SK-N-SH (cell line): ENCODE measurements around the gene C20orf96. TPM values are rescaled to one million over a fixed set of nuclear protein-coding genes. Genes with fewer than 3 reads are reported as not detected.

Source experiments
- CTCF ChIA-PET: fragments of 300-600, 350-600 bp; formaldehyde crosslinking; extraction: SDS; loops from one replicate; lab custom pipeline; 2021; lab: Yijun Ruan, JAX
- POLR2A ChIA-PET: fragments of 350-600 bp; sonication (Branson Sonifier 250); formaldehyde crosslinking; extraction: SDS; loops from one replicate; lab custom pipeline; 2020; ENCODE audit warnings: antibody characterized with exemption, inconsistent platforms; lab: Yijun Ruan, JAX
- DNase-seq: peaks from one replicate; pipeline ENCODE4 v3.0.0; 2012
- H2AFZ ChIP-seq: fragments of 200-600 bp; sonication (generic); 2 replicates; pipeline ENCODE4 v1.8.1; 2016; ENCODE audit warnings: antibody characterized with exemption, mild to moderate bottlenecking, low read depth
- H3F3A ChIP-seq: fragments of 200-600 bp; sonication (generic); replicated peaks from 2 replicates; pipeline ENCODE3; 2016; ENCODE audit warnings: antibody characterized with exemption, mild to moderate bottlenecking; ENCODE audit not compliant: insufficient read depth
- H3K27ac ChIP-seq, 2 experiments: fragments of 200-500 bp in 1 of 2; fragments of 200-600 bp in 1 of 2; sonication (Bioruptor generic) in 1 of 2; sonication (generic), shearing (Covaris generic) in 1 of 2; 2 replicates each; pipeline versions ENCODE4 v1.5.1 to v1.6.1; 2014 to 2016; ENCODE audit warnings: low read depth in 2 of 2, inconsistent platforms in 1 of 2, low read length in 1 of 2, mild to moderate bottlenecking in 1 of 2, mixed read lengths in 1 of 2
- H3K27me3 ChIP-seq: fragments of 200-600 bp; sonication (generic), shearing (Covaris generic); 2 replicates; pipeline ENCODE4 v1.6.1; 2016; ENCODE audit warnings: mixed run types; ENCODE audit not compliant: insufficient read depth
- H3K36me3 ChIP-seq, 2 experiments: fragments of 200-500 bp in 1 of 2; fragments of 200-600 bp in 1 of 2; sonication (Bioruptor generic) in 1 of 2; sonication (generic) in 1 of 2; replicated peaks in 1 of 2; 2 replicates each; pipeline versions ENCODE3 to v1.5.1; 2014 to 2016; ENCODE audit warnings: low read length in 1 of 2, mild to moderate bottlenecking in 1 of 2; ENCODE audit not compliant: insufficient read depth in 2 of 2, control insufficient read depth in 1 of 2
- H3K4me1 ChIP-seq, 2 experiments: fragments of 200-500 bp in 1 of 2; fragments of 200-600 bp in 1 of 2; sonication (Bioruptor generic) in 1 of 2; sonication (generic), shearing (Covaris generic) in 1 of 2; 2 replicates each; pipeline versions ENCODE4 v1.5.1 to v1.6.1; 2014 to 2016; ENCODE audit warnings: low read depth in 1 of 2, low read length in 1 of 2, mixed run types in 1 of 2; ENCODE audit not compliant: insufficient read depth in 2 of 2, control insufficient read depth in 1 of 2
- H3K4me2 ChIP-seq: fragments of 200-600 bp; sonication (generic), shearing (Covaris generic); 2 replicates; pipeline ENCODE4 v1.6.1; 2017; ENCODE audit warnings: mixed run types
- H3K4me3 ChIP-seq, 2 experiments: fragments of 200-500 bp in 1 of 2; fragments of 200-600 bp in 1 of 2; sonication (Bioruptor generic) in 1 of 2; sonication (generic), shearing (Covaris generic) in 1 of 2; 2 replicates each; pipeline versions ENCODE4 v1.5.1 to v1.8.1; 2014 to 2016; ENCODE audit warnings: low read depth in 2 of 2, inconsistent platforms in 1 of 2, low read length in 1 of 2, mild to moderate bottlenecking in 1 of 2, mixed read lengths in 1 of 2, moderate library complexity in 1 of 2
- H3K79me2 ChIP-seq: fragments of 200-600 bp; sonication (generic); 2 replicates; pipeline ENCODE4 v1.8.1; 2017; ENCODE audit warnings: mild to moderate bottlenecking; ENCODE audit not compliant: insufficient read depth
- H3K9ac ChIP-seq: fragments of 200-600 bp; sonication (generic); 2 replicates; pipeline ENCODE4 v1.6.1; 2017; ENCODE audit warnings: mixed run types
- H3K9me2 ChIP-seq: fragments of 200-600 bp; sonication (generic); 2 replicates; pipeline ENCODE4 v1.6.1; 2017; ENCODE audit warnings: mixed run types
- H3K9me3 ChIP-seq: fragments of 200-600 bp; sonication (generic); 2 replicates; pipeline ENCODE4 v1.6.1; 2017; ENCODE audit warnings: mixed run types, mild to moderate bottlenecking, moderate library complexity
- H4K20me1 ChIP-seq: fragments of 200-600 bp; sonication (generic); 2 replicates; pipeline ENCODE4 v1.6.1; 2017; ENCODE audit warnings: mild to moderate bottlenecking, mixed run types; ENCODE audit not compliant: insufficient read depth
- EP300 ChIP-seq, 2 experiments: IDR thresholded peaks; 2 replicates each; pipeline versions ENCODE4 v1.4.0 to v1.6.1; 2012; ENCODE audit warnings: borderline replicate concordance in 1 of 2, low read depth in 1 of 2, low read length in 1 of 2
- FOSL2 ChIP-seq: IDR thresholded peaks from 2 replicates; pipeline ENCODE4 v1.4.0; 2012; ENCODE audit warnings: low read depth, mild to moderate bottlenecking, moderate library complexity, borderline replicate concordance
- FOXJ3 ChIP-seq: sonication (generic); formaldehyde crosslinking; IDR thresholded peaks from 2 replicates; pipeline ENCODE4 v1.5.1; 2020; ENCODE audit warnings: mild to moderate bottlenecking, missing genetic modification reagents
- FOXM1 ChIP-seq: IDR thresholded peaks from 2 replicates; pipeline ENCODE4 v1.4.0; 2012; ENCODE audit warnings: low read depth, mild to moderate bottlenecking
- GABPA ChIP-seq: IDR thresholded peaks from 2 replicates; pipeline ENCODE4 v1.4.0; 2012; ENCODE audit warnings: low read depth, mild to moderate bottlenecking
- MXI1 ChIP-seq: IDR thresholded peaks from 2 replicates; pipeline ENCODE4 v1.6.1; 2012; ENCODE audit warnings: mild to moderate bottlenecking, low read depth, low read length, improper control_type of control experiment
- NRF1 ChIP-seq: IDR thresholded peaks from 2 replicates; pipeline ENCODE4 v1.6.1; 2012; ENCODE audit warnings: low read depth, mild to moderate bottlenecking, low read length
- RAD21 ChIP-seq: IDR thresholded peaks from 2 replicates; pipeline ENCODE4 v1.6.1; 2012; ENCODE audit warnings: mild to moderate bottlenecking, low read length
- RCOR1 ChIP-seq: fragments of 150-350 bp; IDR thresholded peaks from 2 replicates; pipeline ENCODE4 v1.6.1; 2017; ENCODE audit warnings: antibody characterized with exemption, low read length
- SIN3A ChIP-seq: IDR thresholded peaks from 2 replicates; pipeline ENCODE4 v1.6.1; 2012; ENCODE audit warnings: low read depth, mild to moderate bottlenecking, low read length, moderate library complexity, borderline replicate concordance
- SMC3 ChIP-seq: IDR thresholded peaks from 2 replicates; pipeline ENCODE4 v1.6.1; 2012; ENCODE audit warnings: low read depth, low read length, improper control_type of control experiment
- TCF12 ChIP-seq: IDR thresholded peaks from 2 replicates; pipeline ENCODE4 v1.4.0; 2012
- YY1 ChIP-seq: IDR thresholded peaks from 2 replicates; pipeline ENCODE4 v1.4.0; 2012; ENCODE audit warnings: low read depth, mild to moderate bottlenecking
- WGBS: methylation state at CpG from one replicate; pipeline ENCODE4 v1.1.6; 2017; ENCODE audit warnings: low lambda C conversion rate; 5-methylcytosine and 5-hydroxymethylcytosine counted together
- polyA plus RNA-seq, 3 experiments: library from polyadenylated mRNA; depleted of rRNA; stranded (reverse); fragments of >200 nt; gene quantifications; 2 replicates each; pipeline ENCODE4 v1.2.3, GENCODE V29; 2012
- TF ChIP-seq, protein P1 (sequence below): IDR thresholded peaks from 2 replicates; pipeline ENCODE4 v1.4.0; 2012; ENCODE audit warnings: low read depth

The C20orf96 gene
- polyA plus RNA-seq, 1 of the 3 experiments (the other 2 are of a cell fraction), result 16.6 TPM

DNA sequence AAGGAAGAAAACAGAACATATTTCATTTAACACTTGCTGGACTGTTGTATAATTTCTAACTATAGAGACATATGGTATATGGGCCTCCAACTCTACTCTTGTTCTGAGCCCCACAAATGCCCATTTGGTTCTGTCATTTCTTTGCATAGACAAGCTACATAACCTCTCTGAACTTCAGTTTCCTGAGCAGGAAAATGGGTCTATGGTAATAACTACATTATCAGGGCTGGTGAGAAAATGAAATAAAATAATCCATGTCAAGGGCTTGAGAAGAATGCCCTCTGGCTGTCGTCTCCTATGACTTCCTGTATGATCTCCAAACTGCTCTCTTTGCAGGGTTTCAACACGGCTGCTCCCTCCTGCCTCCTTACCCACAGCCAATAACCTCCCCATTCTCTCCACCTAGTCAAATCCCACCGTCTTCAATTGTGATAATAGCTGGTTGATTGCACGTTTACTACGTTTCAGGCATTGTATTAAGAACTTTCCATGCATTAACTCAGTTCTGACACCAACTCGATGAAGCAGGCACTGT lies 18.8 kb upstream of the C20orf96 start:
- H3K4me2 ChIP-seq, result peak overlapping the region; percentile 81
- peak overlapping the region; percentile 86 for H2AFZ ChIP-seq
- peak overlapping the region; percentile 53 to 69 for H3K4me3 ChIP-seq
- H3K4me1 ChIP-seq, result peaks cover 15 to 26% of the 10 kb centered on the region in 2 experiments; a peak in 2 of 4 replicates
- POLR2A ChIA-PET, result interaction anchor here (1.6 to 2.9 kb wide), 2 partner anchors 11 to 16 kb away, joined by 15 to 23 read pairs; partner anchors contain the start of genes SOX12 and ZCCHC3
- peak; percentile 42 for TF ChIP-seq RAD21
- no peak for TF ChIP-seq TCF12
- TF ChIP-seq EP300 (IDR thresholded peaks at IDR 0.05; ENCODE audit: borderline replicate concordance in 1 of 2, low read depth in 1 of 2, low read length in 1 of 2), result no peak
- TF ChIP-seq GABPA, result no peak
- no peak for TF ChIP-seq MXI1
- TF ChIP-seq RCOR1, result 0 out of 2 replicates have a peak, but pooled peaks have one; percentile 9
- TF ChIP-seq FOXJ3, result no peak
- TF ChIP-seq FOXM1, result no peak
- no peak for TF ChIP-seq YY1
- TF ChIP-seq, all 33 proteins: peak for 2
- H3K36me3 ChIP-seq, result no peaks in the 10 kb centered on the region
- CTCF ChIA-PET, result interaction anchor here (0.9 to 4.0 kb wide), 6 partner anchors 10 to 21 kb away, joined by 3 to 21 read pairs (median 7); partner anchors contain the start of genes SOX12 and ZCCHC3
- peak overlapping the region; percentile 81 for H3K9ac ChIP-seq
- no peaks in the 10 kb centered on the region for H3K27me3 ChIP-seq
- peaks cover 6% of the 10 kb centered on the region for H3F3A ChIP-seq
- H3K9me3 ChIP-seq, result no peaks in the 10 kb centered on the region
- H3K9me2 ChIP-seq, result no peaks in the 10 kb centered on the region
- 18% methylated on average over 6 of the region's 6 CpGs for WGBS
- peak; percentile 34 for DNase-seq
- no peaks in the 10 kb centered on the region for H3K79me2 ChIP-seq
- peak overlapping the region; percentile 97 to 99 for H3K27ac ChIP-seq
- no peaks in the 10 kb centered on the region for H4K20me1 ChIP-seq

GRCh38 chr20:308427-309038 lies 18.0 kb upstream of the C20orf96 start:
- Histone ChIP-seq H3K9ac (no peak overlapping the region), H3K36me3 (no peaks in the 10 kb centered on the region), H3K4me2 (no peak overlapping the region), H4K20me1 (no peaks in the 10 kb centered on the region), H3F3A (peaks cover 6% of the 10 kb centered on the region), H3K9me3 (no peaks in the 10 kb centered on the region), H3K27me3 (no peaks in the 10 kb centered on the region), H3K4me1 (peaks cover 15 to 18% of the 10 kb centered on the region in 2 experiments; a peak in 2 of 4 replicates)
- POLR2A ChIA-PET, result interaction anchor here (1.1 to 2.9 kb wide), 2 partner anchors 12 to 16 kb away, joined by 5 to 23 read pairs; partner anchors contain the start of genes SOX12 and ZCCHC3
- WGBS, result 82% methylated on average over 5 of the region's 7 CpGs
- DNase-seq, result no peak
- TF ChIP-seq, protein P1, sequence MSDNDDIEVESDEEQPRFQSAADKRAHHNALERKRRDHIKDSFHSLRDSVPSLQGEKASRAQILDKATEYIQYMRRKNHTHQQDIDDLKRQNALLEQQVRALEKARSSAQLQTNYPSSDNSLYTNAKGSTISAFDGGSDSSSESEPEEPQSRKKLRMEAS, result no peak
- TF ChIP-seq, all 33 proteins: peak for 0
- Histone ChIP-seq H3K9me2 (no peaks in the 10 kb centered on the region), H3K4me3 (no peak overlapping the region), H3K27ac (peak overlapping the region; percentile 97 to 99), H3K79me2 (no peaks in the 10 kb centered on the region), H2AFZ (no peak overlapping the region)
- CTCF ChIA-PET, result interaction anchor here (1.4 to 2.4 kb wide), 2 partner anchors 9 to 11 kb away, joined by 4 to 14 read pairs; no protein-coding TSS in a partner anchor

GRCh38 chr20:305745-306144 lies 15.2 kb upstream of the C20orf96 start:
- Histone ChIP-seq H4K20me1 (peaks cover under 1% of the 10 kb centered on the region; the same call in 1 of the 2 replicates), H3F3A (peaks cover 11% of the 10 kb centered on the region), H3K79me2 (peaks cover under 1% of the 10 kb centered on the region; the same call in 1 of the 2 replicates), H3K9me2 (no peaks in the 10 kb centered on the region), H3K9me3 (no peaks in the 10 kb centered on the region), H2AFZ (no peak overlapping the region), H3K4me2 (no peak overlapping the region), H3K4me1 (peaks cover 18 to 21% of the 10 kb centered on the region in 2 experiments; a peak in 2 of 4 replicates), H3K4me3 (no peak overlapping the region), H3K9ac (no peak overlapping the region), H3K36me3 (peaks cover 4% of the 10 kb centered on the region in 2 experiments), H3K27me3 (no peaks in the 10 kb centered on the region), H3K27ac (no peak overlapping the region)
- POLR2A ChIA-PET, result no interaction called here
- CTCF ChIA-PET, result no interaction called here
- 76% methylated on average over 11 of the region's 11 CpGs for WGBS
- no peak for DNase-seq
- TF ChIP-seq FOSL2 (no peak), NRF1 (no peak), SMC3 (no peak), GABPA (no peak), TCF12 (no peak), SIN3A (no peak)
